ENCODE results near the gene PYGO1.
A peak's percentile ranks its signal among the peaks of the same experiment; 100 is the strongest.

Gene PYGO1

GRCh38 chr15:55552926-55553325, 35.2 kb downstream of the PYGO1 start:
- H3K4me3 ChIP-seq (ENCODE audit: control insufficient read depth, low read depth, low read length), result no peak overlapping the region
- DNase-seq (ENCODE audit: low read depth), result peak; percentile 53
- TF ChIP-seq CTCF (conservative IDR thresholded peaks at IDR 0.05; ENCODE audit: control insufficient read depth, insufficient read depth, low read depth, low read length), result no peak

GRCh38 chr15:55552451-55552850, 35.7 kb downstream of the PYGO1 start:
- H3K4me3 ChIP-seq (ENCODE audit: control insufficient read depth, low read depth, low read length), result no peak overlapping the region
- no peak for DNase-seq (ENCODE audit: low read depth)
- TF ChIP-seq CTCF (conservative IDR thresholded peaks at IDR 0.05; ENCODE audit: control insufficient read depth, insufficient read depth, low read depth, low read length), result no peak

- H3K4me3 ChIP-seq (ENCODE audit: control insufficient read depth, low read depth, low read length), result no peak overlapping the region
- TF ChIP-seq CTCF (conservative IDR thresholded peaks at IDR 0.05; ENCODE audit: control insufficient read depth, insufficient read depth, low read depth, low read length), result no peak
- DNase-seq (ENCODE audit: low read depth), result peak; percentile 50
Observed at GRCh38 chr15:55549305-55549704, 38.8 kb downstream of the PYGO1 start.

GRCh38 chr15:55546718-55547117, 41.4 kb downstream of the PYGO1 start:
- DNase-seq (ENCODE audit: low read depth), result peak; percentile 37
- no peak for TF ChIP-seq CTCF (conservative IDR thresholded peaks at IDR 0.05; ENCODE audit: control insufficient read depth, insufficient read depth, low read depth, low read length)

GRCh38 chr15:55535436-55535835, 52.7 kb downstream of the PYGO1 start:
- no peak for TF ChIP-seq CTCF (conservative IDR thresholded peaks at IDR 0.05; ENCODE audit: control insufficient read depth, insufficient read depth, low read depth, low read length)
- H3K4me3 ChIP-seq (ENCODE audit: control insufficient read depth, low read depth, low read length), result no peak overlapping the region
- no peak for DNase-seq (ENCODE audit: low read depth)

More at GRCh38 chr15:55546718-55547117, 41.4 kb downstream of the PYGO1 start:
- H3K4me3 ChIP-seq (ENCODE audit: control insufficient read depth, low read depth, low read length), result no peak overlapping the region

GRCh38 chr15:55532944-55533343, 55.2 kb downstream of the PYGO1 start:
- no peak overlapping the region for H3K4me3 ChIP-seq (ENCODE audit: control insufficient read depth, low read depth, low read length)
- no peak for DNase-seq (ENCODE audit: low read depth)
- no peak for TF ChIP-seq CTCF (conservative IDR thresholded peaks at IDR 0.05; ENCODE audit: control insufficient read depth, insufficient read depth, low read depth, low read length)

- no peak overlapping the region for H3K4me3 ChIP-seq (ENCODE audit: control insufficient read depth, low read depth, low read length)
- DNase-seq (ENCODE audit: low read depth), result peak; percentile 48
- TF ChIP-seq CTCF (conservative IDR thresholded peaks at IDR 0.05; ENCODE audit: control insufficient read depth, insufficient read depth, low read depth, low read length), result no peak
Observed at GRCh38 chr15:55530861-55531313, 57.3 kb downstream of the PYGO1 start.

All from fibroblast of mammary gland (primary cell).